GM20000 (cell line): Measurements from ENCODE around the gene NEK3.
"Not testable (repeated sequence)": the region's sequence is repeated elsewhere in the genome, so short reads cannot be mapped to it uniquely, and the experiment has no call there.

Experiments
- DNase-seq: peaks from one replicate; pipeline ENCODE4 v3.0.0; 2012; ENCODE audit warnings: low spot score
- CTCF ChIP-seq: IDR thresholded peaks from 2 replicates; pipeline ENCODE4 v1.5.1; 2012; ENCODE audit warnings: mild to moderate bottlenecking, control low read depth; ENCODE audit errors: extremely low read depth, missing control alignments

Gene NEK3

GRCh38 chr13:52159159-52159982 lies at the start of gene NEK3:
Gene NEK3 (minus strand): TSS chr13:52159597. CDS start chr13:52156191, 3,406 bp downstream.
- TF ChIP-seq CTCF: no peak
- DNase-seq: peak; percentile 78

- DNase-seq: not testable (repeated sequence)
Measured at GRCh38 chr13:52208384-52208783, 49.0 kb upstream of the NEK3 start.

GRCh38 chr13:52207896-52208295 lies 48.5 kb upstream of the NEK3 start:
- not testable (repeated sequence) for DNase-seq

GRCh38 chr13:52207337-52207736 lies 47.9 kb upstream of the NEK3 start:
- DNase-seq: not testable (repeated sequence)

- DNase-seq: not testable (repeated sequence)
Measured at GRCh38 chr13:52204546-52204945, 45.1 kb upstream of the NEK3 start.

- DNase-seq: not testable (repeated sequence)
Measured at GRCh38 chr13:52203864-52204263, 44.5 kb upstream of the NEK3 start.

GRCh38 chr13:52202506-52202905 lies 43.1 kb upstream of the NEK3 start:
- DNase-seq: not testable (repeated sequence)

- peak; percentile 24 for TF ChIP-seq CTCF
- DNase-seq: peak; percentile 35
Measured at GRCh38 chr13:52201439-52202193, 42.2 kb upstream of the NEK3 start.

- peak; percentile 64 for DNase-seq
- TF ChIP-seq CTCF: no peak
Measured at GRCh38 chr13:52195401-52195837, 36.0 kb upstream of the NEK3 start.

- DNase-seq: peak; percentile 80
- no peak for TF ChIP-seq CTCF
Measured at GRCh38 chr13:52194184-52194868, 34.9 kb upstream of the NEK3 start.

- not testable (repeated sequence) for DNase-seq
Measured at GRCh38 chr13:52193587-52194183, 34.3 kb upstream of the NEK3 start.

GRCh38 chr13:52187424-52188187 lies 28.2 kb upstream of the NEK3 start:
- not testable (repeated sequence) for DNase-seq
